K562 (cell line): ENCODE results near the gene HMCN1. TPM values are rescaled to one million over a fixed set of nuclear protein-coding genes. Genes with fewer than 3 reads are reported as not detected.

Experiments used
- ATAC-seq: fragments of 200-7000 bp; cut with Tn5 transposase; 3 replicates; pipeline ENCODE4 v1.9.1; 2020; ENCODE audit warnings: moderate library complexity
- BruUV-seq: library from RNA; stranded (reverse); fragments of 400-500 nt; replicated peaks from 2 replicates; lab custom pipeline; 2021; lab: Mats Ljungman, UMichigan
- CTCF ChIA-PET: fragments of 300-600 bp; formaldehyde crosslinking; extraction: SDS; loops from one replicate; lab custom pipeline; 2021; ENCODE audit warnings: low intra/inter-chr PET ratio; lab: Yijun Ruan, JAX
- POLR2A ChIA-PET: fragments of 300-600, 350-650 bp; sonication (Branson Sonifier 250); formaldehyde crosslinking; extraction: SDS; loops from one replicate; lab custom pipeline; 2021; ENCODE audit warnings: antibody characterized with exemption, inconsistent platforms; lab: Yijun Ruan, JAX
- DNase-seq, 4 experiments: peaks; one replicate each; pipeline versions ENCODE4 v3.0.0 to v3.0.0-alpha.2; 2011 to 2018; ENCODE audit warnings: low spot score in 3 of 4, mixed read lengths in 3 of 4; ENCODE audit errors: extremely low read depth in 1 of 4
- FAIRE-seq: peaks from 2 replicates; lab custom pipeline; 2011; peaks lifted over from hg19 to GRCh38; lab: Jason Lieb, UNC
- H2AFZ ChIP-seq: 2 replicates; pipeline ENCODE4 v1.6.0; 2011; ENCODE audit warnings: low read depth, low read length, control low read depth, inconsistent platforms
- H3K27ac ChIP-seq: fragments of 200-600 bp; 3 replicates; pipeline ENCODE4 v1.8.0; 2011; ENCODE audit warnings: low read depth, mild to moderate bottlenecking, control low read depth, inconsistent platforms, low read length, moderate library complexity, mixed read lengths; ENCODE audit errors: extremely low read depth
- H3K27me3 ChIP-seq, 2 experiments: fragments of 300-600 bp in 1 of 2; 2 replicates in 1 of 2; 3 replicates in 1 of 2; pipeline versions ENCODE4 v1.6.0 to v1.8.0; 2011; ENCODE audit warnings: inconsistent platforms in 2 of 2, low read length in 2 of 2, mild to moderate bottlenecking in 1 of 2, mixed read lengths in 1 of 2, moderate library complexity in 1 of 2; ENCODE audit not compliant: control insufficient read depth in 2 of 2, insufficient read depth in 2 of 2
- H3K36me3 ChIP-seq: fragments of 300-600 bp; 3 replicates; pipeline ENCODE4 v1.8.0; 2011; ENCODE audit warnings: mild to moderate bottlenecking, low read length, inconsistent platforms; ENCODE audit not compliant: control insufficient read depth, insufficient read depth
- H3K4me1 ChIP-seq, 2 experiments: fragments of 200-600 bp in 1 of 2; replicated peaks in 1 of 2; 2 replicates in 1 of 2; 3 replicates in 1 of 2; pipeline versions ENCODE4 v1.5.1 to v1.8.0; 2011; ENCODE audit warnings: inconsistent platforms in 2 of 2, low read length in 2 of 2, mild to moderate bottlenecking in 1 of 2, mixed read lengths in 1 of 2, moderate library complexity in 1 of 2; ENCODE audit not compliant: control insufficient read depth in 2 of 2, insufficient read depth in 2 of 2
- H3K4me2 ChIP-seq: 2 replicates; pipeline ENCODE4 v1.6.1; 2011; ENCODE audit warnings: low read length, control low read depth, inconsistent platforms, mixed read lengths; ENCODE audit not compliant: insufficient read depth
- H3K4me3 ChIP-seq: fragments of 200-600 bp; sonication (generic), shearing (Covaris generic); 2 replicates; pipeline ENCODE4 v1.5.1; 2016; ENCODE audit warnings: control low read depth, inconsistent platforms
- H3K79me2 ChIP-seq: fragments of 200-600 bp; 3 replicates; pipeline ENCODE4 v1.8.0; 2011; ENCODE audit warnings: low read length, inconsistent platforms; ENCODE audit not compliant: control insufficient read depth, insufficient read depth
- H3K9ac ChIP-seq, 2 experiments: 2 replicates each; pipeline versions ENCODE4 v1.6.0 to v1.6.1; 2011; ENCODE audit warnings: low read depth in 2 of 2, low read length in 2 of 2, control low read depth in 1 of 2, inconsistent platforms in 1 of 2, mild to moderate bottlenecking in 1 of 2, mixed read lengths in 1 of 2; ENCODE audit not compliant: insufficient read depth in 1 of 2
- H3K9me1 ChIP-seq: one replicate; pipeline ENCODE4 v1.6.0; 2011; ENCODE audit warnings: inconsistent platforms, mild to moderate bottlenecking, low read length, moderate library complexity; ENCODE audit not compliant: control insufficient read depth, insufficient read depth
- H3K9me3 ChIP-seq: replicated peaks from 2 replicates; pipeline ENCODE4 v1.5.1; 2011; ENCODE audit warnings: low read depth, low read length, inconsistent platforms; ENCODE audit not compliant: control insufficient read depth, insufficient read depth
- H4K20me1 ChIP-seq: replicated peaks from 2 replicates; pipeline ENCODE4 v1.6.1; 2011; ENCODE audit warnings: low read length, inconsistent platforms, mixed read lengths; ENCODE audit not compliant: control insufficient read depth, insufficient read depth
- CHD2 ChIP-seq: IDR thresholded peaks from 2 replicates; pipeline ENCODE4 v1.6.1; 2011; ENCODE audit warnings: low read depth, low read length
- CTCF ChIP-seq, 3 experiments: IDR thresholded peaks in 2 of 3; conservative IDR thresholded peaks in 1 of 3; 2 replicates each; pipeline ENCODE4 v1.5.1; 2011 to 2012; ENCODE audit warnings: low read length in 3 of 3, mild to moderate bottlenecking in 3 of 3, control low read depth in 2 of 3, improper control_type of control experiment in 1 of 3, inconsistent platforms in 1 of 3, low read depth in 1 of 3, mixed read lengths in 1 of 3, moderate library complexity in 1 of 3; ENCODE audit not compliant: insufficient read depth in 2 of 3
- DEAF1 ChIP-seq: fragments of 450-650 bp; formaldehyde crosslinking; IDR thresholded peaks from 2 replicates; pipeline ENCODE4 v1.4.0; 2020; ENCODE audit warnings: mild to moderate bottlenecking, moderate library complexity
- FOXJ3 ChIP-seq: sonication (generic); formaldehyde crosslinking; IDR thresholded peaks from 2 replicates; pipeline ENCODE4 v1.4.0; 2020; ENCODE audit warnings: mild to moderate bottlenecking, missing genetic modification reagents
- IRF9 ChIP-seq: fragments of 450-650 bp; IDR thresholded peaks from 2 replicates; pipeline ENCODE4 v1.6.1; 2016; ENCODE audit warnings: missing biosample characterization, missing genetic modification characterization
- SMC3 ChIP-seq: conservative IDR thresholded peaks from 2 replicates; pipeline ENCODE4 v1.6.1; 2011; ENCODE audit warnings: low read depth, low read length, improper control_type of control experiment; ENCODE audit not compliant: insufficient read depth
- SP1 ChIP-seq: sonication (generic); formaldehyde crosslinking; IDR thresholded peaks from 2 replicates; pipeline ENCODE4 v1.8.1; 2022; ENCODE audit warnings: mild to moderate bottlenecking, missing genetic modification reagents
- ZNF140 ChIP-seq: fragments of 250-450 bp; sonication (Bioruptor Pico); IDR thresholded peaks from 2 replicates; pipeline ENCODE4 v1.8.0; 2021; ENCODE audit warnings: moderate library complexity, mild to moderate bottlenecking, inconsistent platforms
- WGBS: fragments of 100-300 bp; shearing (Covaris generic); methylation state at CpG from one replicate; pipeline ENCODE4 v1.1.6; 2016; ENCODE audit warnings: low coverage, mixed read lengths; ENCODE audit not compliant: insufficient coverage; ENCODE audit errors: missing lambda C conversion rate; 5-methylcytosine and 5-hydroxymethylcytosine counted together
- in situ Hi-C: fragments of 300-500 bp; cut with MboI; formaldehyde crosslinking; loops from 4 replicates; pipeline ENCODE4 v1.15.0; 2018; ENCODE audit warnings: inconsistent platforms, mixed read lengths
- intact Hi-C: fragments of 100-400 bp; cut with micrococcal nuclease; formaldehyde crosslinking; loops from 2 replicates; pipeline ENCODE4 v1.14.2; 2022
- polyA plus RNA-seq, 8 experiments: library from polyadenylated mRNA; depleted of rRNA in 4 of 8; stranded (reverse) in 5 of 8; unstranded in 3 of 8; fragments of >200 nt; fragmentation: Nextera tagmentation in 2 of 8; fragmentation: Illumina TruSeq in 1 of 8; extraction: Ambion mirVana in 2 of 8; extraction: Trizol in 1 of 8; gene quantifications; 2 replicates each; pipeline versions ENCODE4 v1.2.1 to v1.2.3, GENCODE V29; 2011 to 2014; ENCODE audit warnings: inconsistent platforms in 1 of 8, missing spikeins in 1 of 8
- total RNA-seq, 7 experiments: library from RNA; depleted of rRNA in 6 of 7; stranded (reverse); fragments of >200 nt in 6 of 7; fragmentation: Illumina TruSeq in 2 of 7; extraction: Trizol in 2 of 7; gene quantifications; 2 replicates each; pipeline versions ENCODE4 v1.2.1 to v1.2.3, GENCODE V29; 2011 to 2021; ENCODE audit warnings: low replicate concordance in 1 of 7

Gene HMCN1
- total and polyA plus RNA-seq, 9 of the 15 experiments (the other 6 are each of a cell fraction or from before 2014, with no cell fraction given) = 0.07 to 0.36 (median 0.21) TPM

GRCh38 chr1:185813401-185813979 lies 79.3 kb downstream of the HMCN1 start (continued):
- TF ChIP-seq CTCF (IDR thresholded peaks at IDR 0.05 in 2 of 3, conservative IDR thresholded peaks at IDR 0.05 in 1 of 3; ENCODE audit: insufficient read depth in 2 of 3, low read depth in 1 of 3, low read length in 3 of 3) (peak; percentile 44 to 75 (median 44); a peak in 4 of 6 replicates), SMC3 (peak; percentile 72), IRF9 (tag) (no peak), DEAF1 (0 out of 2 replicates have a peak, but pooled peaks have one; percentile 5)
- TF ChIP-seq, all 486 proteins: peak for 5

GRCh38 chr1:185816460-185816859 lies 82.3 kb downstream of the HMCN1 start:
- Histone ChIP-seq H3K9ac (no peak overlapping the region), H3K4me1 (no peaks in the 10 kb centered on the region; a peak in 1 of 5 replicates), H4K20me1 (no peaks in the 10 kb centered on the region), H3K9me1 (no peaks in the 10 kb centered on the region), H3K4me3 (no peak overlapping the region), H3K4me2 (no peak overlapping the region), H3K9me3 (no peaks in the 10 kb centered on the region), H3K27me3 (no peaks in the 10 kb centered on the region), H3K27ac (no peak overlapping the region), H3K36me3 (no peaks in the 10 kb centered on the region), H2AFZ (no peak overlapping the region), H3K79me2 (no peaks in the 10 kb centered on the region)
- ChIA-PET POLR2A (no interaction called here), CTCF (no interaction called here)
- TF ChIP-seq FOXJ3 (no peak), SP1 (CRISPR knock-in tag) (no peak), CHD2 (no peak), ZNF140 (CRISPR knock-in tag) (no peak)
- WGBS = 8% methylated on average over 1 of the region's 1 CpG
- intact Hi-C loops (no loop called here), in situ Hi-C loops (loop anchor here (25.0 kb wide), 1 partner anchor 396 kb away; no protein-coding TSS in a partner anchor)
- DNase-seq = no peak
- no peak for ATAC-seq
- no peak for FAIRE-seq
- no TSS peak for BruUV-seq
